Activated T-cell treated with anti-CD3 and anti-CD28 coated beads for 1 hour (primary cell): ENCODE results near the gene SOX5.
"Not testable (repeated sequence)": the region's sequence is repeated elsewhere in the genome, so short reads cannot be mapped to it uniquely, and the experiment has no call there.

ENCODE experiments used
- DNase-seq: peaks from one replicate; pipeline ENCODE4 v3.0.0-alpha.2; 2020; ENCODE audit warnings: low read depth

The SOX5 gene

GRCh38 chr12:23540572-23540971 lies 408.9 kb downstream of the SOX5 start:
- DNase-seq, result no peak

- DNase-seq, result no peak
These were observed 413.2 kb downstream of the SOX5 start for GRCh38 chr12:23536293-23536692.

GRCh38 chr12:23535441-23535840 lies 414.0 kb downstream of the SOX5 start:
- no peak for DNase-seq

- no peak for DNase-seq
These were observed 415.3 kb downstream of the SOX5 start for GRCh38 chr12:23534196-23534595.

GRCh38 chr12:23533699-23534098 lies 415.8 kb downstream of the SOX5 start:
- no peak for DNase-seq

- no peak for DNase-seq
These were observed 416.2 kb downstream of the SOX5 start for GRCh38 chr12:23533265-23533664.

GRCh38 chr12:23528316-23528715 lies 421.2 kb downstream of the SOX5 start:
- no peak for DNase-seq

GRCh38 chr12:23525450-23526072 lies 423.9 kb downstream of the SOX5 start:
- DNase-seq, result no peak

- DNase-seq, result no peak
These were observed 426.1 kb downstream of the SOX5 start for GRCh38 chr12:23523339-23523738.

- not testable (repeated sequence) for DNase-seq
These were observed 430.0 kb downstream of the SOX5 start for GRCh38 chr12:23519444-23519843.

- DNase-seq, result not testable (repeated sequence)
These were observed 433.7 kb downstream of the SOX5 start for GRCh38 chr12:23515785-23516184.

- DNase-seq, result no peak
These were observed 439.0 kb downstream of the SOX5 start for GRCh38 chr12:23510484-23510883.

GRCh38 chr12:23509832-23510231 lies 439.6 kb downstream of the SOX5 start:
- not testable (repeated sequence) for DNase-seq

- not testable (repeated sequence) for DNase-seq
These were observed 441.7 kb downstream of the SOX5 start for GRCh38 chr12:23507785-23508184.

- DNase-seq, result not testable (repeated sequence)
These were observed 443.7 kb downstream of the SOX5 start for GRCh38 chr12:23505736-23506135.

- DNase-seq, result no peak
These were observed 444.6 kb downstream of the SOX5 start for GRCh38 chr12:23504641-23505399.

GRCh38 chr12:23504043-23504442 lies 445.4 kb downstream of the SOX5 start:
- no peak for DNase-seq

GRCh38 chr12:23503544-23503943 lies 445.9 kb downstream of the SOX5 start:
- no peak for DNase-seq

- DNase-seq, result no peak
These were observed 447.2 kb downstream of the SOX5 start for GRCh38 chr12:23502259-23502658.

GRCh38 chr12:23495472-23495871 lies 454.0 kb downstream of the SOX5 start:
- no peak for DNase-seq

GRCh38 chr12:23493672-23494071 lies 455.8 kb downstream of the SOX5 start:
- no peak for DNase-seq

GRCh38 chr12:23491029-23491428 lies 458.4 kb downstream of the SOX5 start:
- not testable (repeated sequence) for DNase-seq

- no peak for DNase-seq
These were observed 461.3 kb downstream of the SOX5 start for GRCh38 chr12:23488130-23488529.

- no peak for DNase-seq
These were observed 465.2 kb downstream of the SOX5 start for GRCh38 chr12:23484238-23484637.
